SK-N-SH (cell line): Measurements from ENCODE around the gene MYOZ2. TPM values are rescaled to one million over a fixed set of nuclear protein-coding genes. Genes with fewer than 3 reads are reported as not detected.

Experiments used
- CTCF ChIA-PET: fragments of 300-600, 350-600 bp; formaldehyde crosslinking; extraction: SDS; loops from one replicate; lab custom pipeline; 2021; lab: Yijun Ruan, JAX
- POLR2A ChIA-PET: fragments of 350-600 bp; sonication (Branson Sonifier 250); formaldehyde crosslinking; extraction: SDS; loops from one replicate; lab custom pipeline; 2020; ENCODE audit warnings: antibody characterized with exemption, inconsistent platforms; lab: Yijun Ruan, JAX
- DNase-seq: peaks from one replicate; pipeline ENCODE4 v3.0.0; 2012
- H2AFZ ChIP-seq: fragments of 200-600 bp; sonication (generic); 2 replicates; pipeline ENCODE4 v1.8.1; 2016; ENCODE audit warnings: antibody characterized with exemption, mild to moderate bottlenecking, low read depth
- H3F3A ChIP-seq: fragments of 200-600 bp; sonication (generic); replicated peaks from 2 replicates; pipeline ENCODE3; 2016; ENCODE audit warnings: antibody characterized with exemption, mild to moderate bottlenecking; ENCODE audit not compliant: insufficient read depth
- H3K27ac ChIP-seq, 2 experiments: fragments of 200-500 bp in 1 of 2; fragments of 200-600 bp in 1 of 2; sonication (Bioruptor generic) in 1 of 2; sonication (generic), shearing (Covaris generic) in 1 of 2; 2 replicates each; pipeline versions ENCODE4 v1.5.1 to v1.6.1; 2014 to 2016; ENCODE audit warnings: low read depth in 2 of 2, inconsistent platforms in 1 of 2, low read length in 1 of 2, mild to moderate bottlenecking in 1 of 2, mixed read lengths in 1 of 2
- H3K27me3 ChIP-seq: fragments of 200-600 bp; sonication (generic), shearing (Covaris generic); 2 replicates; pipeline ENCODE4 v1.6.1; 2016; ENCODE audit warnings: mixed run types; ENCODE audit not compliant: insufficient read depth
- H3K36me3 ChIP-seq, 2 experiments: fragments of 200-500 bp in 1 of 2; fragments of 200-600 bp in 1 of 2; sonication (Bioruptor generic) in 1 of 2; sonication (generic) in 1 of 2; replicated peaks in 1 of 2; 2 replicates each; pipeline versions ENCODE3 to v1.5.1; 2014 to 2016; ENCODE audit warnings: low read length in 1 of 2, mild to moderate bottlenecking in 1 of 2; ENCODE audit not compliant: insufficient read depth in 2 of 2, control insufficient read depth in 1 of 2
- H3K4me1 ChIP-seq, 2 experiments: fragments of 200-500 bp in 1 of 2; fragments of 200-600 bp in 1 of 2; sonication (Bioruptor generic) in 1 of 2; sonication (generic), shearing (Covaris generic) in 1 of 2; 2 replicates each; pipeline versions ENCODE4 v1.5.1 to v1.6.1; 2014 to 2016; ENCODE audit warnings: low read depth in 1 of 2, low read length in 1 of 2, mixed run types in 1 of 2; ENCODE audit not compliant: insufficient read depth in 2 of 2, control insufficient read depth in 1 of 2
- H3K4me2 ChIP-seq: fragments of 200-600 bp; sonication (generic), shearing (Covaris generic); 2 replicates; pipeline ENCODE4 v1.6.1; 2017; ENCODE audit warnings: mixed run types
- H3K4me3 ChIP-seq, 2 experiments: fragments of 200-500 bp in 1 of 2; fragments of 200-600 bp in 1 of 2; sonication (Bioruptor generic) in 1 of 2; sonication (generic), shearing (Covaris generic) in 1 of 2; 2 replicates each; pipeline versions ENCODE4 v1.5.1 to v1.8.1; 2014 to 2016; ENCODE audit warnings: low read depth in 2 of 2, inconsistent platforms in 1 of 2, low read length in 1 of 2, mild to moderate bottlenecking in 1 of 2, mixed read lengths in 1 of 2, moderate library complexity in 1 of 2
- H3K79me2 ChIP-seq: fragments of 200-600 bp; sonication (generic); 2 replicates; pipeline ENCODE4 v1.8.1; 2017; ENCODE audit warnings: mild to moderate bottlenecking; ENCODE audit not compliant: insufficient read depth
- H3K9ac ChIP-seq: fragments of 200-600 bp; sonication (generic); 2 replicates; pipeline ENCODE4 v1.6.1; 2017; ENCODE audit warnings: mixed run types
- H3K9me2 ChIP-seq: fragments of 200-600 bp; sonication (generic); 2 replicates; pipeline ENCODE4 v1.6.1; 2017; ENCODE audit warnings: mixed run types
- H3K9me3 ChIP-seq: fragments of 200-600 bp; sonication (generic); 2 replicates; pipeline ENCODE4 v1.6.1; 2017; ENCODE audit warnings: mixed run types, mild to moderate bottlenecking, moderate library complexity
- H4K20me1 ChIP-seq: fragments of 200-600 bp; sonication (generic); 2 replicates; pipeline ENCODE4 v1.6.1; 2017; ENCODE audit warnings: mild to moderate bottlenecking, mixed run types; ENCODE audit not compliant: insufficient read depth
- CTCF ChIP-seq: fragments of 200-600 bp; sonication (generic); IDR thresholded peaks from 2 replicates; pipeline ENCODE4 v1.6.1; 2017; ENCODE audit warnings: antibody characterized with exemption, mild to moderate bottlenecking, moderate library complexity
- FOXM1 ChIP-seq: IDR thresholded peaks from 2 replicates; pipeline ENCODE4 v1.4.0; 2012; ENCODE audit warnings: low read depth, mild to moderate bottlenecking
- GABPA ChIP-seq: IDR thresholded peaks from 2 replicates; pipeline ENCODE4 v1.4.0; 2012; ENCODE audit warnings: low read depth, mild to moderate bottlenecking
- MEF2A ChIP-seq: IDR thresholded peaks from 2 replicates; pipeline ENCODE4 v1.4.0; 2012; ENCODE audit warnings: low read depth, borderline replicate concordance
- MXI1 ChIP-seq: IDR thresholded peaks from 2 replicates; pipeline ENCODE4 v1.6.1; 2012; ENCODE audit warnings: mild to moderate bottlenecking, low read depth, low read length, improper control_type of control experiment
- NFIC ChIP-seq: IDR thresholded peaks from 2 replicates; pipeline ENCODE4 v1.4.0; 2012; ENCODE audit warnings: borderline replicate concordance
- PBX3 ChIP-seq: IDR thresholded peaks from 2 replicates; pipeline ENCODE4; 2012
- POLR2AphosphoS5 ChIP-seq: IDR thresholded peaks from 2 replicates; pipeline ENCODE4 v1.6.1; 2012; ENCODE audit warnings: low read depth, low read length
- RAD21 ChIP-seq: IDR thresholded peaks from 2 replicates; pipeline ENCODE4 v1.6.1; 2012; ENCODE audit warnings: mild to moderate bottlenecking, low read length
- RCOR1 ChIP-seq: fragments of 150-350 bp; IDR thresholded peaks from 2 replicates; pipeline ENCODE4 v1.6.1; 2017; ENCODE audit warnings: antibody characterized with exemption, low read length
- RXRA ChIP-seq: IDR thresholded peaks from 2 replicates; pipeline ENCODE4 v1.4.0; 2012; ENCODE audit warnings: low read depth, mild to moderate bottlenecking, borderline replicate concordance
- SMC3 ChIP-seq: IDR thresholded peaks from 2 replicates; pipeline ENCODE4 v1.6.1; 2012; ENCODE audit warnings: low read depth, low read length, improper control_type of control experiment
- TCF12 ChIP-seq: IDR thresholded peaks from 2 replicates; pipeline ENCODE4 v1.4.0; 2012
- USF1 ChIP-seq: IDR thresholded peaks from 2 replicates; pipeline ENCODE4 v1.4.0; 2012; ENCODE audit warnings: low read depth, borderline replicate concordance
- ZBTB33 ChIP-seq: IDR thresholded peaks from 2 replicates; pipeline ENCODE4 v1.4.0; 2012; ENCODE audit warnings: low read depth, borderline replicate concordance
- WGBS: methylation state at CpG from one replicate; pipeline ENCODE4 v1.1.6; 2017; ENCODE audit warnings: low lambda C conversion rate; 5-methylcytosine and 5-hydroxymethylcytosine counted together
- polyA plus RNA-seq, 3 experiments: library from polyadenylated mRNA; depleted of rRNA; stranded (reverse); fragments of >200 nt; gene quantifications; 2 replicates each; pipeline ENCODE4 v1.2.3, GENCODE V29; 2012

MYOZ2 gene
- polyA plus RNA-seq, 1 of the 3 experiments (the other 2 are of a cell fraction), result 0.26 TPM

- Histone ChIP-seq H3K36me3 (peaks cover 7 to 9% of the 10 kb centered on the region in 2 experiments), H4K20me1 (no peaks in the 10 kb centered on the region), H3K27ac (peak overlapping the region in 1 of 2 experiments; percentile 24; a peak in 1 of 4 replicates), H3K27me3 (no peaks in the 10 kb centered on the region), H3F3A (peaks cover 6% of the 10 kb centered on the region), H3K4me2 (peak overlapping the region; percentile 10; the same call in 1 of the 2 replicates), H3K9me2 (no peaks in the 10 kb centered on the region), H3K9me3 (no peaks in the 10 kb centered on the region), H3K4me3 (no peak overlapping the region), H2AFZ (peak overlapping the region; percentile 50; the same call in 1 of the 2 replicates), H3K4me1 (peaks cover 7 to 8% of the 10 kb centered on the region in 2 experiments; a peak in 3 of 4 replicates), H3K79me2 (peaks cover 19% of the 10 kb centered on the region), H3K9ac (no peak overlapping the region)
- DNase-seq, result peak; percentile 38
- CTCF ChIA-PET, result no interaction called here
- 27% methylated on average over 3 of the region's 3 CpGs for WGBS
- POLR2A ChIA-PET, result no interaction called here
- TF ChIP-seq SMC3 (no peak), GABPA (no peak), MEF2A (no peak), RAD21 (no peak), NFIC (no peak), RXRA (no peak), USF1 (no peak), CTCF (no peak), PBX3 (no peak), POLR2AphosphoS5 (no peak), TCF12 (no peak), FOXM1 (no peak), ZBTB33 (no peak), MXI1 (no peak), RCOR1 (no peak)
These were observed 98.1 kb downstream of the MYOZ2 start for GRCh38 chr4:119233750-119234149.
